ENCODE measurements around the gene NBPF4.
"Not testable (repeated sequence)": the region's sequence is repeated elsewhere in the genome, so short reads cannot be mapped to it uniquely, and the experiment has no call there.

Gene NBPF4

GRCh38 chr1:108243976-108244375 lies at the start of gene NBPF4:
NBPF4 (minus strand) TSS chr1:108244076; CDS start chr1:108243761, 315 bp downstream.
- not testable (repeated sequence) for H3K4me3 ChIP-seq (ENCODE audit: low read depth, low read length)

- not testable (repeated sequence) for H3K4me3 ChIP-seq (ENCODE audit: low read depth, low read length)
Observed at GRCh38 chr1:108282528-108283257, 38.8 kb upstream of the NBPF4 start.

- not testable (repeated sequence) for H3K4me3 ChIP-seq (ENCODE audit: low read depth, low read length)
Observed at GRCh38 chr1:108272485-108273327, 28.8 kb upstream of the NBPF4 start.

- H3K4me3 ChIP-seq (ENCODE audit: low read depth, low read length), result not testable (repeated sequence)
Observed at GRCh38 chr1:108267097-108267496, 23.2 kb upstream of the NBPF4 start.

GRCh38 chr1:108261967-108262366 lies 18.1 kb upstream of the NBPF4 start:
- not testable (repeated sequence) for H3K4me3 ChIP-seq (ENCODE audit: low read depth, low read length)

- H3K4me3 ChIP-seq (ENCODE audit: low read depth, low read length), result not testable (repeated sequence)
Observed at GRCh38 chr1:108261519-108261918, 17.6 kb upstream of the NBPF4 start.

- not testable (repeated sequence) for H3K4me3 ChIP-seq (ENCODE audit: low read depth, low read length)
Observed at GRCh38 chr1:108260578-108261259, 16.8 kb upstream of the NBPF4 start.

GRCh38 chr1:108255426-108255825 lies 11.6 kb upstream of the NBPF4 start:
- not testable (repeated sequence) for H3K4me3 ChIP-seq (ENCODE audit: low read depth, low read length)

- not testable (repeated sequence) for H3K4me3 ChIP-seq (ENCODE audit: low read depth, low read length)
Observed at GRCh38 chr1:108239426-108239825, 4.5 kb downstream of the NBPF4 start.

GRCh38 chr1:108235308-108235707 lies 8.6 kb downstream of the NBPF4 start:
- not testable (repeated sequence) for H3K4me3 ChIP-seq (ENCODE audit: low read depth, low read length)

GRCh38 chr1:108232183-108232582 lies 11.7 kb downstream of the NBPF4 start:
- not testable (repeated sequence) for H3K4me3 ChIP-seq (ENCODE audit: low read depth, low read length)

GRCh38 chr1:108229976-108230375 lies 13.9 kb downstream of the NBPF4 start:
- not testable (repeated sequence) for H3K4me3 ChIP-seq (ENCODE audit: low read depth, low read length)

- not testable (repeated sequence) for H3K4me3 ChIP-seq (ENCODE audit: low read depth, low read length)
Observed at GRCh38 chr1:108227772-108228171, 16.1 kb downstream of the NBPF4 start.

- H3K4me3 ChIP-seq (ENCODE audit: low read depth, low read length), result not testable (repeated sequence)
Observed at GRCh38 chr1:108226855-108227254, 17.0 kb downstream of the NBPF4 start.

- not testable (repeated sequence) for H3K4me3 ChIP-seq (ENCODE audit: low read depth, low read length)
Observed at GRCh38 chr1:108223226-108223625, 20.6 kb downstream of the NBPF4 start.

- not testable (repeated sequence) for H3K4me3 ChIP-seq (ENCODE audit: low read depth, low read length)
Observed at GRCh38 chr1:108217515-108218174, 26.2 kb downstream of the NBPF4 start.

- not testable (repeated sequence) for H3K4me3 ChIP-seq (ENCODE audit: low read depth, low read length)
Observed at GRCh38 chr1:108217007-108217406, 26.9 kb downstream of the NBPF4 start.

GRCh38 chr1:108216028-108216890 lies 27.6 kb downstream of the NBPF4 start:
- not testable (repeated sequence) for H3K4me3 ChIP-seq (ENCODE audit: low read depth, low read length)
